Measurements from ENCODE around the gene USF1. TPM values are rescaled to one million over a fixed set of nuclear protein-coding genes. Genes with fewer than 3 reads are reported as not detected.
A peak's percentile ranks its signal among the peaks of the same experiment; 100 is the strongest.

The USF1 gene
- total and polyA plus RNA-seq, 9 of the 15 experiments (the other 6 are each of a cell fraction or from before 2014, with no cell fraction given): 7.4 to 60.2 (median 54.2) TPM

DNA sequence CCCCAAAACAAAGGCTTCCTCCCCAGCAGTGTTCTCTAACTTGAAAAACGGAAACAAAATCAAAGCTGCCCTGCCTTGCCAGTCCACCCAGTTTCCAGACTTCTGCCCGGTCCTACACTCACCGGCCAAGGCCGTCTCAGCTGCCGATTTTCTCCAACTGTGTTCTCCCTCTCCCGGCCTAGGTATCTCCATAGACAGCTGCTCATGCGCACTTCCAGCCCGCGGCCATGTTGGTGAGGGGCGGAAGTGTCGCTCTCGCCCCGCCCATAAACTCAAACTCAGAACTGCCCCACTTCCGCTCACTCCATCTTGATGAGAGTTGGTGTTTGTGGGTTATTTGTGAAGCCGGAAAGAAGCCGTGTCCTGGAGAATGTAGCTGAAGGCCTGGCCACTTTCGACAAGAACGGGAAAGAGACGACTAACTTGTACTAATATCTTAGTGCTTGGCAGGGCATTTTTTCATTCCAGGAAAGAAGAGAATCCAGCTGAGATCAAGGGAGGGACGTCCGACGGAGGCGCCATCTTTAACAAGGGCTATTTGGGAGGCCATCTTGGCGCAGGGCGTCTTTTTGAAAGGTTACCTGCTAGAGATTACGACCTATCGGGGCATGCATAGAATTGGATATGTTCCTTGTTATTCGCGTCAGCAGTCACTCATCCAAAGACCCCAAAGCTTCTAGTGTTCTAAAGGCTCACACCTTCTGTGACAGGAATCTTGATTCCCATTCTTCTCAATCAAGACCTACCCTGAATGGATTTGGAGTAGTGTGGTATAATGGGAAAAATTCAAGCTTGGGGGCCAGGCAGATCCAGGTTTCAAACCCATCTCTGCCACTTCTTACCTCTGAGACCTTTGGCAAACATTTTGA lies at the start of gene USF1 (continued):
- TF ChIP-seq SMC3 (conservative IDR thresholded peaks at IDR 0.05; ENCODE audit: insufficient read depth, low read depth, low read length) (no peak), TSC22D4 (tag; IDR thresholded peaks at IDR 0.05) (no peak), MTA3 (IDR thresholded peaks at IDR 0.05; ENCODE audit: borderline replicate concordance) (0 out of 2 replicates have a peak, but pooled peaks have one; percentile 18), HNRNPH1 (optimal IDR thresholded peaks at IDR 0.05; ENCODE audit: low read depth, low read length) (no peak), NFE2 (IDR thresholded peaks at IDR 0.05; ENCODE audit: low read depth) (no peak), CHD2 (IDR thresholded peaks at IDR 0.05; ENCODE audit: low read depth, low read length) (no peak), PHF20 (IDR thresholded peaks at IDR 0.05; ENCODE audit: partially characterized antibody) (peak; percentile 83), WHSC1 (IDR thresholded peaks at IDR 0.05; ENCODE audit: low read length) (no peak), POLR2AphosphoS2 (IDR thresholded peaks at IDR 0.05; ENCODE audit: low read length) (peak; percentile 59; the same call in 1 of the 2 replicates), CCAR2 (IDR thresholded peaks at IDR 0.05; ENCODE audit: low read depth, low read length) (no peak), L3MBTL2 (IDR thresholded peaks at IDR 0.05) (peak; percentile 77), HMGN3 (IDR thresholded peaks at IDR 0.05; ENCODE audit: borderline replicate concordance, extremely low read depth, insufficient read length, low read depth, low read length) (no peak)
- TF ChIP-seq, protein P1, sequence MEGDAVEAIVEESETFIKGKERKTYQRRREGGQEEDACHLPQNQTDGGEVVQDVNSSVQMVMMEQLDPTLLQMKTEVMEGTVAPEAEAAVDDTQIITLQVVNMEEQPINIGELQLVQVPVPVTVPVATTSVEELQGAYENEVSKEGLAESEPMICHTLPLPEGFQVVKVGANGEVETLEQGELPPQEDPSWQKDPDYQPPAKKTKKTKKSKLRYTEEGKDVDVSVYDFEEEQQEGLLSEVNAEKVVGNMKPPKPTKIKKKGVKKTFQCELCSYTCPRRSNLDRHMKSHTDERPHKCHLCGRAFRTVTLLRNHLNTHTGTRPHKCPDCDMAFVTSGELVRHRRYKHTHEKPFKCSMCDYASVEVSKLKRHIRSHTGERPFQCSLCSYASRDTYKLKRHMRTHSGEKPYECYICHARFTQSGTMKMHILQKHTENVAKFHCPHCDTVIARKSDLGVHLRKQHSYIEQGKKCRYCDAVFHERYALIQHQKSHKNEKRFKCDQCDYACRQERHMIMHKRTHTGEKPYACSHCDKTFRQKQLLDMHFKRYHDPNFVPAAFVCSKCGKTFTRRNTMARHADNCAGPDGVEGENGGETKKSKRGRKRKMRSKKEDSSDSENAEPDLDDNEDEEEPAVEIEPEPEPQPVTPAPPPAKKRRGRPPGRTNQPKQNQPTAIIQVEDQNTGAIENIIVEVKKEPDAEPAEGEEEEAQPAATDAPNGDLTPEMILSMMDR (IDR thresholded peaks at IDR 0.05 in 2 of 3, conservative IDR thresholded peaks at IDR 0.05 in 1 of 3; ENCODE audit: insufficient read depth in 2 of 3, low read depth in 1 of 3, low read length in 3 of 3): no peak
- TF ChIP-seq, protein P2, sequence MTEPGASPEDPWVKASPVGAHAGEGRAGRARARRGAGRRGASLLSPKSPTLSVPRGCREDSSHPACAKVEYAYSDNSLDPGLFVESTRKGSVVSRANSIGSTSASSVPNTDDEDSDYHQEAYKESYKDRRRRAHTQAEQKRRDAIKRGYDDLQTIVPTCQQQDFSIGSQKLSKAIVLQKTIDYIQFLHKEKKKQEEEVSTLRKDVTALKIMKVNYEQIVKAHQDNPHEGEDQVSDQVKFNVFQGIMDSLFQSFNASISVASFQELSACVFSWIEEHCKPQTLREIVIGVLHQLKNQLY (CRISPR knock-in tag; conservative IDR thresholded peaks at IDR 0.05): no peak
- TF ChIP-seq, protein P3, sequence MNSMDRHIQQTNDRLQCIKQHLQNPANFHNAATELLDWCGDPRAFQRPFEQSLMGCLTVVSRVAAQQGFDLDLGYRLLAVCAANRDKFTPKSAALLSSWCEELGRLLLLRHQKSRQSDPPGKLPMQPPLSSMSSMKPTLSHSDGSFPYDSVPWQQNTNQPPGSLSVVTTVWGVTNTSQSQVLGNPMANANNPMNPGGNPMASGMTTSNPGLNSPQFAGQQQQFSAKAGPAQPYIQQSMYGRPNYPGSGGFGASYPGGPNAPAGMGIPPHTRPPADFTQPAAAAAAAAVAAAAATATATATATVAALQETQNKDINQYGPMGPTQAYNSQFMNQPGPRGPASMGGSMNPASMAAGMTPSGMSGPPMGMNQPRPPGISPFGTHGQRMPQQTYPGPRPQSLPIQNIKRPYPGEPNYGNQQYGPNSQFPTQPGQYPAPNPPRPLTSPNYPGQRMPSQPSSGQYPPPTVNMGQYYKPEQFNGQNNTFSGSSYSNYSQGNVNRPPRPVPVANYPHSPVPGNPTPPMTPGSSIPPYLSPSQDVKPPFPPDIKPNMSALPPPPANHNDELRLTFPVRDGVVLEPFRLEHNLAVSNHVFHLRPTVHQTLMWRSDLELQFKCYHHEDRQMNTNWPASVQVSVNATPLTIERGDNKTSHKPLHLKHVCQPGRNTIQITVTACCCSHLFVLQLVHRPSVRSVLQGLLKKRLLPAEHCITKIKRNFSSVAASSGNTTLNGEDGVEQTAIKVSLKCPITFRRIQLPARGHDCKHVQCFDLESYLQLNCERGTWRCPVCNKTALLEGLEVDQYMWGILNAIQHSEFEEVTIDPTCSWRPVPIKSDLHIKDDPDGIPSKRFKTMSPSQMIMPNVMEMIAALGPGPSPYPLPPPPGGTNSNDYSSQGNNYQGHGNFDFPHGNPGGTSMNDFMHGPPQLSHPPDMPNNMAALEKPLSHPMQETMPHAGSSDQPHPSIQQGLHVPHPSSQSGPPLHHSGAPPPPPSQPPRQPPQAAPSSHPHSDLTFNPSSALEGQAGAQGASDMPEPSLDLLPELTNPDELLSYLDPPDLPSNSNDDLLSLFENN (IDR thresholded peaks at IDR 0.05; ENCODE audit: low read depth in 2 of 2, low read length in 2 of 2): no peak
- TF ChIP-seq, protein P4, sequence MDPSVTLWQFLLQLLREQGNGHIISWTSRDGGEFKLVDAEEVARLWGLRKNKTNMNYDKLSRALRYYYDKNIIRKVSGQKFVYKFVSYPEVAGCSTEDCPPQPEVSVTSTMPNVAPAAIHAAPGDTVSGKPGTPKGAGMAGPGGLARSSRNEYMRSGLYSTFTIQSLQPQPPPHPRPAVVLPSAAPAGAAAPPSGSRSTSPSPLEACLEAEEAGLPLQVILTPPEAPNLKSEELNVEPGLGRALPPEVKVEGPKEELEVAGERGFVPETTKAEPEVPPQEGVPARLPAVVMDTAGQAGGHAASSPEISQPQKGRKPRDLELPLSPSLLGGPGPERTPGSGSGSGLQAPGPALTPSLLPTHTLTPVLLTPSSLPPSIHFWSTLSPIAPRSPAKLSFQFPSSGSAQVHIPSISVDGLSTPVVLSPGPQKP (CRISPR knock-in tag; IDR thresholded peaks at IDR 0.05): no peak
- TF ChIP-seq, protein P5, sequence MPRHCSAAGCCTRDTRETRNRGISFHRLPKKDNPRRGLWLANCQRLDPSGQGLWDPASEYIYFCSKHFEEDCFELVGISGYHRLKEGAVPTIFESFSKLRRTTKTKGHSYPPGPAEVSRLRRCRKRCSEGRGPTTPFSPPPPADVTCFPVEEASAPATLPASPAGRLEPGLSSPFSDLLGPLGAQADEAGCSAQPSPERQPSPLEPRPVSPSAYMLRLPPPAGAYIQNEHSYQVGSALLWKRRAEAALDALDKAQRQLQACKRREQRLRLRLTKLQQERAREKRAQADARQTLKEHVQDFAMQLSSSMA (CRISPR knock-in tag; IDR thresholded peaks at IDR 0.05): no peak; the same call in 1 of the 2 replicates
